IPS-15b (cell line): ENCODE measurements around the gene OSGIN1.
"Not testable (repeated sequence)": the region's sequence is repeated elsewhere in the genome, so short reads cannot be mapped to it uniquely, and the experiment has no call there.

ENCODE experiments used
- H3K27me3 ChIP-seq: one replicate; pipeline ENCODE4 v1.6.1; 2013; ENCODE audit warnings: low read length; ENCODE audit not compliant: control insufficient read depth, insufficient read depth
- H3K36me3 ChIP-seq: one replicate; pipeline ENCODE4 v1.6.1; 2013; ENCODE audit warnings: low read length; ENCODE audit not compliant: control insufficient read depth, insufficient read depth
- H3K4me1 ChIP-seq: one replicate; pipeline ENCODE4 v1.6.1; 2013; ENCODE audit warnings: mild to moderate bottlenecking, low read length; ENCODE audit not compliant: control insufficient read depth, insufficient read depth
- H3K4me3 ChIP-seq: one replicate; pipeline ENCODE4 v1.5.1; 2013; ENCODE audit warnings: low read depth, low read length
- H3K9ac ChIP-seq: one replicate; pipeline ENCODE4 v1.6.1; 2013; ENCODE audit warnings: low read depth, mild to moderate bottlenecking, low read length
- H3K9me3 ChIP-seq: one replicate; pipeline ENCODE4 v1.6.1; 2013; ENCODE audit warnings: mild to moderate bottlenecking, low read length; ENCODE audit not compliant: control insufficient read depth, insufficient read depth

The OSGIN1 gene

GRCh38 chr16:83946781-83947566 is 6.1 kb upstream of the OSGIN1 start:
- Histone ChIP-seq H3K4me3 (no peak overlapping the region), H3K9ac (no peak overlapping the region), H3K4me1 (no peaks in the 10 kb centered on the region), H3K9me3 (no peaks in the 10 kb centered on the region), H3K27me3 (no peaks in the 10 kb centered on the region), H3K36me3 (no peaks in the 10 kb centered on the region)

- no peaks in the 10 kb centered on the region for H3K27me3 ChIP-seq
- H3K4me3 ChIP-seq = no peak overlapping the region
- no peaks in the 10 kb centered on the region for H3K9me3 ChIP-seq
- H3K4me1 ChIP-seq = no peaks in the 10 kb centered on the region
- H3K9ac ChIP-seq = no peak overlapping the region
- no peaks in the 10 kb centered on the region for H3K36me3 ChIP-seq
Observed at GRCh38 chr16:83947642-83948234, 5.3 kb upstream of the OSGIN1 start.

GRCh38 chr16:83948914-83949723 is 3.9 kb upstream of the OSGIN1 start:
- Histone ChIP-seq H3K36me3 (no peaks in the 10 kb centered on the region), H3K4me1 (peaks cover 2% of the 10 kb centered on the region), H3K9ac (no peak overlapping the region), H3K4me3 (no peak overlapping the region), H3K9me3 (no peaks in the 10 kb centered on the region), H3K27me3 (no peaks in the 10 kb centered on the region)

- peaks cover 5% of the 10 kb centered on the region for H3K4me1 ChIP-seq
- H3K4me3 ChIP-seq = no peak overlapping the region
- no peaks in the 10 kb centered on the region for H3K36me3 ChIP-seq
- no peaks in the 10 kb centered on the region for H3K9me3 ChIP-seq
- H3K27me3 ChIP-seq = no peaks in the 10 kb centered on the region
- no peak overlapping the region for H3K9ac ChIP-seq
Observed at GRCh38 chr16:83949724-83950001, 3.4 kb upstream of the OSGIN1 start.

- H3K9ac ChIP-seq, H3K4me1 ChIP-seq, H3K27me3 ChIP-seq, H3K9me3 ChIP-seq, H3K4me3 ChIP-seq, H3K36me3 ChIP-seq: not testable (repeated sequence)
Observed at GRCh38 chr16:83950862-83951399, 2.1 kb upstream of the OSGIN1 start.

GRCh38 chr16:83951544-83951943 is 1.5 kb upstream of the OSGIN1 start:
- H3K4me3 ChIP-seq = no peak overlapping the region
- no peak overlapping the region for H3K9ac ChIP-seq
- no peaks in the 10 kb centered on the region for H3K9me3 ChIP-seq
- no peaks in the 10 kb centered on the region for H3K27me3 ChIP-seq
- peaks cover 5% of the 10 kb centered on the region for H3K4me1 ChIP-seq
- no peaks in the 10 kb centered on the region for H3K36me3 ChIP-seq

GRCh38 chr16:83952587-83952939 is 477 bp upstream of the OSGIN1 start:
- H3K9me3 ChIP-seq = no peaks in the 10 kb centered on the region
- peak overlapping the region; percentile 53 for H3K4me3 ChIP-seq
- H3K27me3 ChIP-seq = no peaks in the 10 kb centered on the region
- peaks cover 5% of the 10 kb centered on the region for H3K4me1 ChIP-seq
- H3K9ac ChIP-seq = no peak overlapping the region
- H3K36me3 ChIP-seq = no peaks in the 10 kb centered on the region

- peaks cover under 1% of the 10 kb centered on the region for H3K36me3 ChIP-seq
- H3K9me3 ChIP-seq = no peaks in the 10 kb centered on the region
- no peak overlapping the region for H3K9ac ChIP-seq
- peak overlapping the region; percentile 53 for H3K4me3 ChIP-seq
- H3K4me1 ChIP-seq = peaks cover 5% of the 10 kb centered on the region
- no peaks in the 10 kb centered on the region for H3K27me3 ChIP-seq
Observed at GRCh38 chr16:83953796-83954576, 946 bp downstream of the OSGIN1 start.

GRCh38 chr16:83954577-83955016 is 1.6 kb downstream of the OSGIN1 start:
- Histone ChIP-seq H3K9ac (no peak overlapping the region), H3K4me3 (no peak overlapping the region), H3K36me3 (peaks cover 3% of the 10 kb centered on the region), H3K9me3 (no peaks in the 10 kb centered on the region), H3K4me1 (peaks cover 5% of the 10 kb centered on the region), H3K27me3 (no peaks in the 10 kb centered on the region)

GRCh38 chr16:83955218-83956130 is 2.4 kb downstream of the OSGIN1 start:
- Histone ChIP-seq H3K4me3 (no peak overlapping the region), H3K9ac (no peak overlapping the region), H3K27me3 (no peaks in the 10 kb centered on the region), H3K9me3 (no peaks in the 10 kb centered on the region), H3K36me3 (peaks cover 3% of the 10 kb centered on the region), H3K4me1 (peaks cover 5% of the 10 kb centered on the region)
